Activated CD8-positive, alpha-beta memory T cell treated with anti-CD3 and anti-CD28 coated beads, Interleukin-2, amount 50 U/mL, for 1 hour (primary cell): ENCODE results near the gene OSBPL8.
"Not testable (repeated sequence)": the region's sequence is repeated elsewhere in the genome, so short reads cannot be mapped to it uniquely, and the experiment has no call there.

Source experiments
- DNase-seq: peaks from one replicate; pipeline ENCODE4 v3.0.0-alpha.2; 2020; ENCODE audit errors: extremely low read depth

Gene OSBPL8

GRCh38 chr12:76523408-76523807 is 36.2 kb downstream of the OSBPL8 start:
- no peak for DNase-seq

GRCh38 chr12:76520348-76520747 is 39.2 kb downstream of the OSBPL8 start:
- no peak for DNase-seq

GRCh38 chr12:76519538-76519937 is 40.0 kb downstream of the OSBPL8 start:
- DNase-seq: no peak

GRCh38 chr12:76518699-76519098 is 40.9 kb downstream of the OSBPL8 start:
- no peak for DNase-seq

GRCh38 chr12:76515271-76515670 is 44.3 kb downstream of the OSBPL8 start:
- DNase-seq: no peak

- DNase-seq: not testable (repeated sequence)
These were observed 48.4 kb downstream of the OSBPL8 start for GRCh38 chr12:76511116-76511716.

- no peak for DNase-seq
These were observed 51.2 kb downstream of the OSBPL8 start for GRCh38 chr12:76508128-76508980.

GRCh38 chr12:76506149-76506548 is 53.4 kb downstream of the OSBPL8 start:
- no peak for DNase-seq

GRCh38 chr12:76505050-76505449 is 54.5 kb downstream of the OSBPL8 start:
- DNase-seq: no peak

GRCh38 chr12:76504606-76505005 is 55.0 kb downstream of the OSBPL8 start:
- no peak for DNase-seq

- DNase-seq: no peak
These were observed 55.6 kb downstream of the OSBPL8 start for GRCh38 chr12:76503957-76504356.

GRCh38 chr12:76501390-76501789 is 58.2 kb downstream of the OSBPL8 start:
- no peak for DNase-seq

GRCh38 chr12:76499136-76499535 is 60.4 kb downstream of the OSBPL8 start:
- not testable (repeated sequence) for DNase-seq

GRCh38 chr12:76495556-76495955 is 64.0 kb downstream of the OSBPL8 start:
- DNase-seq: no peak

GRCh38 chr12:76491292-76491691 is 68.3 kb downstream of the OSBPL8 start:
- DNase-seq: no peak

GRCh38 chr12:76490763-76491162 is 68.8 kb downstream of the OSBPL8 start:
- DNase-seq: no peak

GRCh38 chr12:76489737-76490136 is 69.8 kb downstream of the OSBPL8 start:
- DNase-seq: no peak

- DNase-seq: no peak
These were observed 73.6 kb downstream of the OSBPL8 start for GRCh38 chr12:76486011-76486410.

GRCh38 chr12:76480796-76481195 is 78.8 kb downstream of the OSBPL8 start:
- no peak for DNase-seq

GRCh38 chr12:76478045-76478444 is 81.5 kb downstream of the OSBPL8 start:
- no peak for DNase-seq

GRCh38 chr12:76472862-76473261 is 86.7 kb downstream of the OSBPL8 start:
- DNase-seq: not testable (repeated sequence)

GRCh38 chr12:76471579-76471978 is 88.0 kb downstream of the OSBPL8 start:
- DNase-seq: no peak
